AG10803 (cell line): ENCODE data around the gene MRPS16.
A peak's percentile ranks its signal among the peaks of the same experiment; 100 is the strongest.

Source experiments
- DNase-seq: peaks from one replicate; pipeline ENCODE4 v3.0.0; 2010; ENCODE audit warnings: low read depth
- H3K4me3 ChIP-seq: 2 replicates; pipeline ENCODE4 v1.5.1; 2011; ENCODE audit warnings: mild to moderate bottlenecking, low read length, control low read depth
- TF ChIP-seq, protein P1 (sequence below): conservative IDR thresholded peaks from 2 replicates; pipeline ENCODE4 v1.5.1; 2011; ENCODE audit warnings: mild to moderate bottlenecking, low read length, control low read depth, inconsistent platforms

MRPS16 gene

DNA sequence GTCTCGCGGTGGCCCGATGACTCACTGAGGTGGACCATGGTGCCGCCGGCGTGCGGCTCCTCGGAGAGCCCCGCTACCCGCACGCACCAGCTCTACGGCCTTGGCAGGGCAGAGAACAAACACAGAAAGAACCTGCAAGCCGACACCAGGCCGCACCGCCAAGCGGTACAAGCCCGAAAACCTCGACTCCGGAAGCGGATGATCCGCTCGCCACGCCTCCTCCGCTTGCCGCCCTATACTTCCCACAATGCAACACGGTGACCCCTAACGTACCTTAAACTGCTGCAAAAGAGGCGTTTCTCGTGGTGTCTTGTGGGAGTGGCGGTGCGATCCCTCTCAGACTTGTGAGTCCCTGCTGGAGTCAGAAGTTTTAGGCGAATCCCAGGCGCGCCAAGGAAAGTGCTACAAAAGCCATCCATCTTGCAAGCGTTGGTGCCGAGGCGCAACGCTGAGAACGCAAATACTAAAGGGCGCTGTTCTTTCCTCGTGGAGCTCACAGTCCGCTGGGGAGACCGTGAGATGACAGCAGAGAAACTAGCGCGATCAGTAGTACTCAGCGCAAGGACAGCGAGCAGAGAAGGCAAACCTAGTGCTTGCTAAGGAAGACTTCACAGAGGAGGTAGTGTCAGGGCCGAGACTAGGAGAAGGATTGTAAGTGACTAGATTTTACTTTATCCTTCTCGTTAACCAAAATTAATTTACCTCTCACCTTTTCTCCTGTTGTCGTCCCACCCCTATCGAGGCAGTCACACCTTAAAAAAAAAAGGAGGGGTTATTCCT, at the start of gene MRPS16:
TSS of gene MRPS16 (minus strand) at position 200 of the 780 bp plus-strand sequence. CDS start at position 38, 162 bp downstream.
- peak within 1 kb of the TSS; percentile 99 for H3K4me3 ChIP-seq
- TF ChIP-seq, protein P1, sequence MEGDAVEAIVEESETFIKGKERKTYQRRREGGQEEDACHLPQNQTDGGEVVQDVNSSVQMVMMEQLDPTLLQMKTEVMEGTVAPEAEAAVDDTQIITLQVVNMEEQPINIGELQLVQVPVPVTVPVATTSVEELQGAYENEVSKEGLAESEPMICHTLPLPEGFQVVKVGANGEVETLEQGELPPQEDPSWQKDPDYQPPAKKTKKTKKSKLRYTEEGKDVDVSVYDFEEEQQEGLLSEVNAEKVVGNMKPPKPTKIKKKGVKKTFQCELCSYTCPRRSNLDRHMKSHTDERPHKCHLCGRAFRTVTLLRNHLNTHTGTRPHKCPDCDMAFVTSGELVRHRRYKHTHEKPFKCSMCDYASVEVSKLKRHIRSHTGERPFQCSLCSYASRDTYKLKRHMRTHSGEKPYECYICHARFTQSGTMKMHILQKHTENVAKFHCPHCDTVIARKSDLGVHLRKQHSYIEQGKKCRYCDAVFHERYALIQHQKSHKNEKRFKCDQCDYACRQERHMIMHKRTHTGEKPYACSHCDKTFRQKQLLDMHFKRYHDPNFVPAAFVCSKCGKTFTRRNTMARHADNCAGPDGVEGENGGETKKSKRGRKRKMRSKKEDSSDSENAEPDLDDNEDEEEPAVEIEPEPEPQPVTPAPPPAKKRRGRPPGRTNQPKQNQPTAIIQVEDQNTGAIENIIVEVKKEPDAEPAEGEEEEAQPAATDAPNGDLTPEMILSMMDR = no peak
- peak; percentile 97 for DNase-seq

DNA sequence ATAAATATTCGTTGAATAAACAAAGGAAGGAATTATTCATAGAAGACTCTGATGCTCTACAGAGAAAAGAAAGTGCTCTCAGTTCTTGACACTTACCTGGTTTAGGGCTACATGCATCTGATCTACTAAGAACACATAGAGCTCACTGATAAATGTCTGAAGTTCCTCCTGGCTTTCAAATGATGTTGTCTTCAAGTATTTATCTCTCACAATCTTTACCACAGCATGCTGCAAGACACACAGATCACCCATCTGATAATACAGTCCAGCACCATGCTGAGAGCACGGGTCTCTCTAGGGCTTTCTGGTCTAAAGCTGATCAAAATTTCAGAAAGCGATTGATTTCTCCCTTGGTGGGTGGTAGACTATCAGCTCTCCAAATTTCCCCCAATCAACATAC, 44.5 kb upstream of the MRPS16 start:
- DNase-seq = no peak
- TF ChIP-seq, protein P1 = no peak
- no peak overlapping the region for H3K4me3 ChIP-seq

DNA sequence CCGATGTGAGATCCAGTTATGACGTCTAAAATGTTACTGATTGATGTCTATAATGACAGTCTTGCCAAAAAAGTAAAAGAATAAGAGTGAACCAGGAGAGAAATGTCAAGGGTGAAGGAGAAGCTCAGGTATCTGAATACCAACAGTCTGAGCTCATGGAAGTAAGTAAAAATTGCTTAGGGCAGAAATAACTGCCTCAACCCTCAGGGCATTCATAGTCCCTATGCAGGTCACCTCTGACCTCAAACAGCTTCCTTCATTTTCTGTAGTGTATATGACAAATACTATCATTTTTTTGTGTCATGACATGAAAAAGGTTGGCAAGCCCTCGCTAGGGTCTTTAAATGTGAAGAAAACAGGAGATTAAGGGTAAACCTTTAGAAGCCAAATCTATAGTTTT, 41.0 kb upstream of the MRPS16 start:
- no peak overlapping the region for H3K4me3 ChIP-seq
- no peak for DNase-seq
- TF ChIP-seq, protein P1 = no peak

DNA sequence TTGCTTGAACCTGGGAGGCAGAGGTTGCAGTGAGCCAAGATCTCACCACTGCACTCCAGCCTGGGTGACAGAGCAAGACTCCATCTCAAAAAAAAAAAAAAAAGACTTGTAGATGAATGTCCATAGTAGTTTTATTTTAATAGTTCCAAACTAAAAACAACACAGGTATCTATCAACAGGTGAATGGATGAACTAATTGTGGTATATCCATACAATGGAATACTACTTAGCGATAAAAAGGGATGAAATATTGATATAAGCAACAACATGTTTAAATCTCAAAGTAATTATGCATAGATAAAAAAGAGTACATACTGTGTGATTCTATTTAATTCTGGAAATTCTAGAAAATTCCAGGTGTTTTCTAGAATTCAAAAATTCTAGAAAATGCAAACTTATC, 37.5 kb upstream of the MRPS16 start:
- DNase-seq = no peak
- H3K4me3 ChIP-seq = no peak overlapping the region
- TF ChIP-seq, protein P1 = no peak

DNA sequence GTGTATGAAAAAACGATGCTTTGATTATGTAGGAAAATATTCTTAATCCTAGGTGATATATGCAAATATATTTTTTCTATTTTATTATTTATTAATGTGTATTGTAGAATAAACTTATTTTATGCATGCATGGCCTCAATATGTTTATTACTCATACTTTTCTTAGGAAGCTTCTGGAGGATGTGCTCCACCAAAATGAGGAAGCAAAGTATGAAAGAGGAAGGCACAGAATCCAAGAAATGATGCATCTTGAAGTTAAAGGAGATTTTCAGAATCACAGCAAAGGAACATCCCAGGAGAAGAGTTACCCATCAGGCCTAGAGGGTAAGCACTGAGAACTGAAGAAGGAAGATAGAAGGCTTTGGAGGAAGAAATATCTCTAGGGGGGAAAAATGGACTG, 35.0 kb upstream of the MRPS16 start:
- TF ChIP-seq, protein P1 = no peak
- no peak overlapping the region for H3K4me3 ChIP-seq
- no peak for DNase-seq

DNA sequence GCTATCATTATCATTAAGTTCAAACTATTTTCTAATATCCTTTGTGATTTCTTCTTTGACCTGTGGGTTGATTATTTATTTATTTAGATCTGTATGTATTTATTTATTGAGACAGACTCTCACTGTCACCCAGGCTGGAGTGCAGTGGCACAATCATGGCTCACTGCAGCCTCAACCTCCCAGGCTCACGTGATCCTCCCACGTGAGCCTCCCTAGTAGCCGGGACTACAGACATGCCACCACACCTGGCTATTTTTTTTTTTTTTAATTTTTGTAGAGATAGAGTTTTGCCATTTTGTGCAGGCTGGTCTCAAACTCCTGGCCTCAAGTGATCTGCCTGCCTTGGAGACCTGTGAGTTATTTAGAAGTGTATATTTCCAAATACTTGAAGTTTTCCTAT, 28.7 kb upstream of the MRPS16 start:
- TF ChIP-seq, protein P1 = no peak
- no peak for DNase-seq
- H3K4me3 ChIP-seq = no peak overlapping the region

DNA sequence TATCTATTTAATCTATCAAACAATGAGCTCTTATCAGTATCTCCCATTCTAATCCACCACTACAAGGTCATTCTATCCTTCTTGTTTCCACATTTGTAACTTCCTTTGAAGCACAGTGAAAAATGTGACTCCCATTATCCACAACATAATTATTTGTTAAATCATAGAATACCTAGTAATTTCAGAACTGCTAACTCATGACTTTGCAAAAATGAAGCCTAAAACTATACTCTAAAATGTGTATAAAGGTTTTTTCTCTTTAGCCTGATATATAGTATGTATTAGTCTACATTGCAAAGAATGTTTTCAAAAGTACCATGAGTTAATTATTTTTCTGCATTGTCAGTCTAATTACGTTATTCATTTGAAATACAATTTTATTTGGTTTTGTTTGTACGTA, 12.0 kb upstream of the MRPS16 start:
- no peak for DNase-seq
- TF ChIP-seq, protein P1 = no peak
- H3K4me3 ChIP-seq = no peak overlapping the region
